Measurements from ENCODE around the gene AIF1L. TPM values are rescaled to one million over a fixed set of nuclear protein-coding genes. Genes with fewer than 3 reads are reported as not detected.

The AIF1L gene
- total and polyA plus RNA-seq, 2 of the 13 experiments (the other 11 are each of a cell fraction or from before 2014, with no cell fraction given): 12.4 to 36.5 TPM

GRCh38 chr9:131125288-131126058, 29.1 kb downstream of the AIF1L start, which contains the start of gene NUP214 (continued):
- TF ChIP-seq SOX13 (IDR thresholded peaks at IDR 0.05) (no peak), SOX13 (CRISPR knock-in tag; conservative IDR thresholded peaks at IDR 0.05 in 1 of 2, IDR thresholded peaks at IDR 0.05 in 1 of 2) (peak in 1 of 2 experiments; percentile 55; a peak in 2 of 4 replicates), PBX3 (CRISPR knock-in tag; IDR thresholded peaks at IDR 0.05; ENCODE audit: borderline replicate concordance) (no peak), ZNF513 (CRISPR knock-in tag; conservative IDR thresholded peaks at IDR 0.05) (0 out of 2 replicates have a peak, but pooled peaks have one; percentile 35), ZNF225 (CRISPR knock-in tag; IDR thresholded peaks at IDR 0.05) (0 out of 2 replicates have a peak, but pooled peaks have one; percentile 72), ZNF589 (CRISPR knock-in tag; conservative IDR thresholded peaks at IDR 0.05) (no peak), ZNF780A (CRISPR knock-in tag; IDR thresholded peaks at IDR 0.05) (no peak), FOXA1 (IDR thresholded peaks at IDR 0.05) (no peak), FOXA1 (CRISPR knock-in tag; IDR thresholded peaks at IDR 0.05) (peak; percentile 73), ZNF747 (CRISPR knock-in tag; IDR thresholded peaks at IDR 0.05; ENCODE audit: borderline replicate concordance) (peak; percentile 88), PHF20 (CRISPR knock-in tag; IDR thresholded peaks at IDR 0.05) (peak; percentile 100), KMT2A (CRISPR knock-in tag; IDR thresholded peaks at IDR 0.05) (peak; percentile 98), ZNF142 (CRISPR knock-in tag; IDR thresholded peaks at IDR 0.05) (0 out of 2 replicates have a peak, but pooled peaks have one; percentile 13), MXD4 (CRISPR knock-in tag; IDR thresholded peaks at IDR 0.05) (peak; percentile 86; the same call in 1 of the 2 replicates), ELF3 (CRISPR knock-in tag; IDR thresholded peaks at IDR 0.05) (peak; percentile 93), ELF1 (CRISPR knock-in tag; IDR thresholded peaks at IDR 0.05) (peak; percentile 97), AHR (CRISPR knock-in tag; IDR thresholded peaks at IDR 0.05) (peak; percentile 59; the same call in 1 of the 2 replicates), MXD1 (CRISPR knock-in tag; IDR thresholded peaks at IDR 0.05) (peak; percentile 92), RFX5 (IDR thresholded peaks at IDR 0.05; ENCODE audit: low read depth, low read length) (peak; percentile 79; the same call in 1 of the 2 replicates), TAF15 (IDR thresholded peaks at IDR 0.05; ENCODE audit: low read depth, low read length, poor library complexity, severe bottlenecking) (no peak), SRY (CRISPR knock-in tag; IDR thresholded peaks at IDR 0.05) (peak; percentile 92), ZKSCAN8 (CRISPR knock-in tag; IDR thresholded peaks at IDR 0.05; ENCODE audit: borderline replicate concordance) (no peak)
